ENCODE measurements around the gene NKAIN2.

DNA sequence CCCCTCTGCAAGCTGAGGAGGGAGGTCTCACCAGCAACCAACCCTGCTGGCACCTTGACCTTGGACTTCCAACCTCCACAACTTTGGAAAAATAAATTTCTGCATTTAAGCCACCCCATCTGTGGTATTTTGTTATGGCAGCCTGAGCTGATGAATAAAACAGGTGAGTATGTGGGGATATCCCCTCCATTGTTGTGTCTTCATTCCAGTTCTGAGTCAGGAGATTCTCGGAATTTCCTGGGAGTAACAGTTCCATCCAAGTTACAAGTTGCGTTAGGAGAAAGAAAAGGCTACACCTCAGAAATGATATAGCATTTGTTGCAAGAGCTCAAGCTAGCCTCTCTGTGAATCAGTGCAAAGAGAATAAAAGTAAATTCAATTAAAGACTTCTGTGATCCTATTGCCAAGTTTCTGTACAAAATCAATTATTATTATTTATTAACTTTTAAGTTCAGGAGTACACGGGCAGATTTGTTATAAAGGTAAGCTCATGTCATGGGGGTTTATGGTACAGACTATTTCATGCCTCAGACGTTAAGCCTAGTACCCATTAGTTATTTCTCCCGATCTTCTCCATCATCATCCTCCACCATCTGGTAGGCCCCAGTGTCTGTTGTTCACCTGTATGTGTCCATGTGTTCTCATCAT lies 153.0 kb downstream of the NKAIN2 start:
- TF ChIP-seq POLR2AphosphoS5 (IDR thresholded peaks at IDR 0.05; ENCODE audit: insufficient read depth, low read depth, low read length) = no peak
- TF ChIP-seq JUN (IDR thresholded peaks at IDR 0.05; ENCODE audit: borderline replicate concordance, insufficient read depth, insufficient read length, low read depth) = no peak
- TF ChIP-seq, protein P1, sequence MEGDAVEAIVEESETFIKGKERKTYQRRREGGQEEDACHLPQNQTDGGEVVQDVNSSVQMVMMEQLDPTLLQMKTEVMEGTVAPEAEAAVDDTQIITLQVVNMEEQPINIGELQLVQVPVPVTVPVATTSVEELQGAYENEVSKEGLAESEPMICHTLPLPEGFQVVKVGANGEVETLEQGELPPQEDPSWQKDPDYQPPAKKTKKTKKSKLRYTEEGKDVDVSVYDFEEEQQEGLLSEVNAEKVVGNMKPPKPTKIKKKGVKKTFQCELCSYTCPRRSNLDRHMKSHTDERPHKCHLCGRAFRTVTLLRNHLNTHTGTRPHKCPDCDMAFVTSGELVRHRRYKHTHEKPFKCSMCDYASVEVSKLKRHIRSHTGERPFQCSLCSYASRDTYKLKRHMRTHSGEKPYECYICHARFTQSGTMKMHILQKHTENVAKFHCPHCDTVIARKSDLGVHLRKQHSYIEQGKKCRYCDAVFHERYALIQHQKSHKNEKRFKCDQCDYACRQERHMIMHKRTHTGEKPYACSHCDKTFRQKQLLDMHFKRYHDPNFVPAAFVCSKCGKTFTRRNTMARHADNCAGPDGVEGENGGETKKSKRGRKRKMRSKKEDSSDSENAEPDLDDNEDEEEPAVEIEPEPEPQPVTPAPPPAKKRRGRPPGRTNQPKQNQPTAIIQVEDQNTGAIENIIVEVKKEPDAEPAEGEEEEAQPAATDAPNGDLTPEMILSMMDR (IDR thresholded peaks at IDR 0.05; ENCODE audit: extremely low read depth in 1 of 2, insufficient read depth in 1 of 2, low read depth in 1 of 2, low read length in 2 of 2) = no peak
